Measurements from ENCODE around the gene TTC28.
A peak's percentile ranks its signal among the peaks of the same experiment; 100 is the strongest.
"Not testable (repeated sequence)": the region's sequence is repeated elsewhere in the genome, so short reads cannot be mapped to it uniquely, and the experiment has no call there.

The TTC28 gene

DNA sequence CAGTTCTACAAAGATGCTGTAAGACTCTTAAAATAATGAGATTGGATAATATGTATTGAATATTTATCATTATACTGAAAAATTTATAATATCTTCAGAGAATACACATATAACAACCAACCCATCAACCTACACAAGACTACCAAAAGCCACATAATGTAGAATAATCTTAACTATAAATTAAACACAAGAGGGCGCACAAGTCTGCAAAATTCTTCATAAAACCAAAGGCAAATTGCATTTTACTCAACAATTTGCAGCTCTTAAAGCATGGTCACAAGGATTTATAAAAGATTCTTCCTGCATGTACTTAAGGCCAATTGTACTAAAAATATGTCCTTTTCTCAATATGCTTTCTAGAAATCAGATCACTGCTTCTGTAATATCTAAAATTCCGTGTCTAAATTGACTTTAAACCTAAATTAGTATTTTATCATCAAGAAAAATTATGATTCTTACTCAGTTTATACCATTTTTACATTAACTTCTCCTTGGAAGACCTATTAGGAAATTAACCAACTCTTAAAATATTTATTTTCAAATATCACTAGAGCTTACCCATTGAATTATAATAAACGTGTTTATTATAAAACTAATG lies 79.0 kb downstream of the TTC28 start:
- peak; percentile 87 for DNase-seq

DNA sequence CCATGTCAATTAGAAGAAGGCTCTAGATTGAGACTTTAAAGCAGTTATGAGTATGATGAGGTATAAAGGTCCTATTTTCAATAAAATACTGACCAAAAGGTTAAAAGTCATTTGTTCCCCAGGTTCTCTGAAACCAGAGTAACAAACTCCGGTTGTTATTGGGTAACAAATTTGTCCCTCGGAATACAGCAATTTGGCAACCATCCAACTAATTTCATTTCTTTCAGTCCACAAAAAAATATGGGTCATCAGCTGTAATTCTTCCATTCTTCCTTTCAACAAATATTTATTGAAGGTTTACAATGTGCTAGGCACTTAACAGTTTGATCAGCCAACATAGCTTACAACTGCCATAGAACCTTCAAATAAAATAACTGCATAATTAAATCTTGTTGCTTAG lies 79.9 kb downstream of the TTC28 start:
- DNase-seq = no peak

DNA sequence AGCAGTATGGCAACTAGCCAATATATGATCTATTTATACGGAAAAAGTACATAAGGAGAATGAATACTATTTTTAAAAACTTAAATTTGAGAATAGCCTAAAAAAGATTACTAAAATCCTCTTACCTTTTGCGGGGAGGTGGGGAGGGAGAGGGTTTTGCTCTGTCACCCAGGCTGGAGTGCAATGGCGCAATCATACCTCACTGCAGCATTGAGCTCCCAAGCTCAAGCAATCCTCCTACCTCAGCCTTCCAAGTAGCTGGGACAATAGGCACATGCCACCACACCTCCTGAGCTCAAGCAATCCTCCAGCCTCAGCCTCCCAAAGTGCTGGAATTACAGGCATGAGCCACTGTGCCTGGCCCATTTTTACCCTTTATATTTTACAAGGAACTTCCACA lies 82.0 kb downstream of the TTC28 start:
- no peak for DNase-seq

DNA sequence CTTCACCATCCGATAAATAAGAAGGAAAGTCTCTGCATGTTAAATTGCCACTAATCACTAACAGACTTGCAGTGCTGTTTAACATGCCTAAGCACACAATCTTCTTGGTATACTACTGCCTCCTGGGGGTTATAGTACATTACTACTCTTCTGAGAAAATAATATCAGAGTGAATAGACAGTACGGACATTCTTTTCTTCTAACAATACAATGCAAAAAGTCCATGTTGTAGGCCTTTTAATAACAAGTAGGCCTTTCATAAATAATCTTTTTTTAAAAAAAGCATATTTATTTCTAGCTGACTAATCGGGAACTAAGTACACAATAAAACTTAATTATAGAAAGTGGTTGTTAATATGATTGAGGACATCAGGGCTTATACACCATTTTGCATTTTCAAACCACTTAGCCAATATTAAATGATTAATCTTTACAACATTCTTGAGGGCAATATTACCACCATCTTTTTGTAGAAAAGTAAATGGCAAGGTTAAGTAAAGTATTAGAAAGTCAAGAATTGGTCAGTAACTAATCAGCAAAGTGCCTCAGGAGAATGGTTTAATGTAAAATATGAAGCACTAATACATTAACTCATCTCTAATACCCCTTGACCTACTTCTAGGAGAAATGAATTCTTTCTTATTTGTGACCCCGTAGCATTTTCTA lies 84.7 kb downstream of the TTC28 start:
- peak; percentile 90 for DNase-seq

DNA sequence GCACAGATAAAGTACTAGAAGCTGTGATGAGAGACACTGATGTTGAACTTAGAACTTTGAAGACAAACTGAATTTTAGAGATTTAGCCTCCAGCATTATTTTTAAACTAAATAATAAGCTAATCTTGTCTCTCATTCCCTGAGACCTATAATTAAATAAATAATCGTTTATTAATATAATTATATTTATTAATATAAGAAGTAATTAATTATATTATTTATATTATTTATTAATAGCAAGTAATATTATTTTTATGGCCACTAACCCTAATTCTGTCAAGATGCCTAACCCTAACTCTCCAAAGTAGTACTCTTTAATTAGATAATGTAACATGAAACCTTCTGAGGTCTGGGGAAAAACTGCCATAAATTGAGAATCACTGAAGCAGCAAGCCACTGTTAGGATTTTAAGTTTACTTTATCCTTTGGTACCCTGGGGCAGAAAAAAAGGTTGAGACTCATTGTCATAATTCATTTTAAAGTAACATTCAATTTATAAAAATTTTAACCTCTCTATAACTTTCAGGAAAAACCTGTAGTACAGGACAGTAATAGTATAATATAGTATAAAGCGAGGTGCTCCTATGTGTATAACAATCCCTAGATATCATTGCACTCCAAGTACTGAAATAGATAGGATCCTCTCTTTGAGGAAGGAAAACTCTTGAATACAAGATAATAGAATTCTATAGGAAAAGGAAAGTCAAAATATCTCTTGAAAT lies 85.4 kb downstream of the TTC28 start:
- DNase-seq = no peak

DNA sequence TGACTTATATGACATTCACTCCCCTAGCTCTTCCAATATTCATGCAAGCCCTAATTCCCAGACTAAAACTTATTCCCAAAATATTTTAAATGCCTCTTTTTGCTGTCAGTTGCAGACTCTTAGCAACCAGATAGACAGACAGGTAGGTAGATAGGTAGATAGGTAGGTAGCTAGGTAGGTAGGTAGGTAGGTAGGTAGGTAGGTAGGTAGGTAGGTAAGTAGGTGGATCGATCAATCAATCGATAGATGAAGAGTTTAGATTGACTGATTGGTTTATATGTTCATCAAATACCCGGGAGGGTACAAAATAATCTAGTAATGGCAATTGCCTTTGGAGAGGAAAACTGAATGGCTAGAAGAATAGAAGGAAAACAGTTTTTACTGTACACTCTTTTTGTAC lies 86.3 kb downstream of the TTC28 start:
- DNase-seq = no peak

DNA sequence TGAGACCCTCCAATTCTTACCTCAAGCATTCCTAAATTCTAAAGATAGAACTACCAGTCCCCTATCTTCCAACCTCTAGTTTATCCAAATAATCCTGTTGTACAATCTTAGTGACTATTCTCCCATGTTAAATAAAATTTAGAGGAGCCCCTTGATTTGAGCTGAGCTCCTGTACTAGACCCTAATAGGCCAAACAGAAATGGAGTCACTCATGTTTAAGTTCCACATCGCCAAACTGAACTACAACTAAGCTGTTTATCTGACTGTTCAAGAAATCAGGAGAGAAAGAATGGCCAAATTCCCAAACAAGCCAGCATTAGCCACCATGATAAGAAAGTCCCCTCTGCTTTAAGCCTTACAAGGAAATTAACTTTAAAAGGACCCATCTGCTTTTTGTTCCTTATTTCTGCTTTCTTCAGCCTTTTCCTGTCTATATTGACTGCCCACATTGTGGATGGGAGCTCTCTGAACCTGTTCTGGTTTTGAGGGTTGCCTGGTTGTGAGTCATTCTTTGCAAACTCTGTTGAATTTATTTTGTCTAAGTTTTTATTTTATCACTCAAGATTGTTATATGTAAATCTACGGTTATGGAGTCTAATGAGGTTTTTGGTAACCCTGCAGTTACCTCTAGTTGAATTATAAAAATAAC lies 90.4 kb downstream of the TTC28 start:
- DNase-seq = peak; percentile 49

DNA sequence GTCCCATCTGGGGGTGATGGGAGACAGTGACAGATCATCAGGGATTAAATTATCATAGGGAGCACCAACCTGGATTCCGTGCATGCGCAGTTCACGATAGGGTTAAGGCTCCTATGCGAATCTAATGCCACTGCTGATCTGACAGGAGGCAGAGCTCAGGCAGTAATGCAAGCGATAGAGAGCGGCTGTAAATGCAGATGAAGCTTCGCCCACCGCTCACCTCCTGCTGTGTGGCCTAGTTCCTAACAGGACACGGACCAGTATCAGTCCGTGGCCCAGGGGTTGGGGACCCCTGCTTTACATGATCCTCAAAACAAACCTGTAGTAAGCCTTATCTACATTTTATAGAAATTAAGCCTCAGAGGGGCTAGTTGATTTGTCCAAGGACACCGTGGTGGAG lies 94.3 kb downstream of the TTC28 start:
- DNase-seq = no peak

DNA sequence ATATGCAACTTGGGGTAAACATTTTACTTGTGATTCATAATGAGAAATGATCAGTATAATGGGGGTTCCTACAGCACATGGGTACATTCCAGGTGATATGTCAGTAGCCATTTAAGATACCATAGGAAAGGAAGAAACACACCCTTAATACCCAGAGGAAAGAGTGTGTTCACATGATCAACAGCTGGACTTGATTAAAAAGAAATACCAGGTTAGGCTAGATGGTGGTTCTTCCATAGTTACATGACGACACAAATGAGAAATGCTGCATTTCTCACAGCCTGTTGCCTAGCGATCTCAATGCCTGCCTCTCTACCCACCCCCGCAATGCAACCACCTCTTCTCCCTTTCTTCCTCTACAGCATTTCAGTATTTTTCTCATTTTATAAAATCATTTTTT lies 96.8 kb downstream of the TTC28 start:
- no peak for DNase-seq

DNA sequence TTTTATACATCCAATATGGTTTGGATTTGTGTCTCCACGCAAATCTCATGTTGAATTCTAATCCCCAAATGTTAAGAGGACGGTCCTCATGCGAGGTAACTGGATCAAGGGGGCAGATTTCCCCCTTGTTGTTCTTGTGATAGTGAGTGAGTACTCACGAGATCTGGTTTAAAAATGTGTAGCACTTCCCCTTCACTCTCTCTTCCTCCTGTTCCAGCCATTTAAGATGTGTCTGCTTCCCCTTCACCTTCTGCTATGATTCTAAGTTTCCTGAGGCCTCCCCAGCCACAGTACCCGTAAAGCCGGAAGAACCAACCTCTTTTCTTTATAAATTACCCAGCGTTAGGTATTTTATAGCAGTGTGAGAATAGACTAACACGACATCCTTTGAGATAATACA lies 98.6 kb downstream of the TTC28 start:
- no peak for DNase-seq

DNA sequence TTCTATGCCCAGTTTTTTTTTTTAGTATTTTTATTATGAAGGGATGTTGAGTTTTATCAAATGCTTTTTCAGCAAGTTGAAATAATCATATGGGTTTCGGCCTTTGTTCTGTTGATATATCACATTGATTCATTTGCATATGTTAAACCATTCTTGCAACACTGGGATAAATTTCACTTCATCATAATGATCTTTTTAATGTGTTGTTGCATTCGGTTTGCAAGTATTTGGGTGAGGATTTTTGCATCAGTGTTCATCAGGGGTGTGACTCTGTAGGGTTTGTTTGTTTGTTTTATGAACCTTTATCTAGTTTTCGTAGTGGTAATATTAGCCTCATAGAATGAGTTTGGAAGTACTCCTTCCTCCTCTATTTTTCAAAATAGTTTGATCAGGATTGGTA lies 103.5 kb downstream of the TTC28 start:
- DNase-seq = no peak

DNA sequence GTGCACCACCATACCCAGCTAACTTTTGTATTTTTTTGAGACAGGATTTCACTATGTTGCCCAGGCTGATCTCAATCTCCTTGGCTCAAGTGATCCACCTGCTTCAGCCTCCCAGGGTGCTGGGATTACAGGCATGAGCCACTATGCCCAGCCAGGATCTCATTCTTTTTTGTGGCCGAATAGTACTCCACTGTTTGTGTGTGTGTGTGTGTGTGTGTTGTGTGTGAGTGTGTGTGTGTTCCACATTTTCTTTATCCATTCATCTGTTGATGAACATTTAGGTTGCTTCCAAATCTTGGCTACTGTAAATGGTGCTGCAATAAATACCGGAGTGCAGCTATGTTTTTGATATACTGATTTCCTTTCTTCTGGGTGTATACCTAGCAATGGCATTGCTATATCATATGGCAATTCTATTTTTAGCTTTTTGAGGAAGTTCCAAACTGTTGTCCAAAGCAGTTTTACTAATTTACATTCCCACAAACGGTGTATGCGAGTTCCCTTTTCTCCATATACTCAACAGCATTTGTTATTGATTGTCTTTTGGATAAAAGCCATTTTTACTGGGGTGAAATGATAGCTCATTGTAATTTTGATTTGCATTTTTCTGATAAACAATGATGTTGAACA lies 105.4 kb downstream of the TTC28 start:
- peak; percentile 45 for DNase-seq

DNA sequence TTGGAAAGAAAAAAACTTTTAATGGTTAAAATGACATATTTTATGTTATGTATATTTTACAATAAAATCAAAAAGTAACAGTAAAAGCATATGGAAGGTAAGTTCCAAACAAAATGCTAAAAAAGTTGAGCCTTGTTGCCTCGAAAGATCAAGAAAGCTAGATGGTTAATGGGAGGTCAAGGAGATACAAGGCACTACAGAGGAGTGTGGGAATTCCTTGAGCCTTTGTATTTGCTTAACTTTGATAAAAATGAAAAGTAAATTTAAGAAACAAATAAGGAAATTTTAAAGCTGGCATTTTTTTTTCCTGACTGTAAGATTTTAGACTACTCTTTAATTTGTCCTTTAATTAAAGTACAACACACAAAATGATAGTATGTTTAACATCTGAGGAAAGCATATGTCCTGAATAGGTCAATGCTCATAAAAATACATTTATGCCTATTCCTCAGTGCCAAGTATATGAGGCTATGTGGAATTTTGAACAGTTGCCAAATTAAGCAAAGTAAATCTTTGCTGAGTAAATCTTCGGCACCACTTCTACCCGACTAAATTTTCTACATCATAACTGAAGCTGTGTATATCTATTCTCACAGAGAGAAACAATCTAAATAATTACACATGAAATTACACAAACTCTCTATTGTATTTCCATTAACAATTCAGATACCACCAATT lies 108.8 kb downstream of the TTC28 start:
- DNase-seq = no peak

DNA sequence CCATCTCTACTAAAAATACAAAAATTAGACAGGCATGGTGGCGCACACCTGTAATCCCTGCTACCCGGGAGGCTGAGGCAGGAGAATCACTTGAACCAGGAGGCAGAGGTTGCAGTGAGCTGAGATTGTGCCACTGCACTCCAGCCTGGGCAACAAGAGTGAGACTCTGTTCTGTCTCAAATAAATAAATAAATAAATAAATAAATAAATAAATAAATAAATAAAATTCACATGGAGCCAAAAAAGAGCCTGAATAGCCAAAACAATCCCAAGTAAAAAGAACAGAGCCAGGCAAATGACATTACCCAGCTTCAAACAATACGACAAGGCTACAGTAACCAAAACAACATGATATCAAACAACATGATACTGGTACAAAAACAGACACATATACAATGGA lies 110.7 kb downstream of the TTC28 start:
- DNase-seq = not testable (repeated sequence)

DNA sequence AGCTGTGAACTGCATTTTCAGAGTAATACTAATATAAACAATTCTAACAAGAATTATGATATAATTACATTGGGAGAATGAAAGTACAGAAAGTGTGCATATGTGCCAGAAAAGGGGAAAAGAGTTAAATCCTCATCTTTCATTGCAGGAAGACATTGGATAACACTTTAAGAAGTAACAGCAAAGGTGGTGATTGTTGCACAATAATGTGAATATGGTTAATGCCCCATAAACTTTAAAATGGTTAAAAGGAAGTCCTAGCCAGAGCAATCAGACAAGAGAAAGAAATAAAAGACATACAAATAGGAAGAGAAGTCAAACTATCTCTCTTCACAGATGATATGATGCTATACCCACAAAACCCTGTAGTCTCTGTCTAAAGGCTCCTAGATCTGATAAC lies 111.5 kb downstream of the TTC28 start:
- no peak for DNase-seq

DNA sequence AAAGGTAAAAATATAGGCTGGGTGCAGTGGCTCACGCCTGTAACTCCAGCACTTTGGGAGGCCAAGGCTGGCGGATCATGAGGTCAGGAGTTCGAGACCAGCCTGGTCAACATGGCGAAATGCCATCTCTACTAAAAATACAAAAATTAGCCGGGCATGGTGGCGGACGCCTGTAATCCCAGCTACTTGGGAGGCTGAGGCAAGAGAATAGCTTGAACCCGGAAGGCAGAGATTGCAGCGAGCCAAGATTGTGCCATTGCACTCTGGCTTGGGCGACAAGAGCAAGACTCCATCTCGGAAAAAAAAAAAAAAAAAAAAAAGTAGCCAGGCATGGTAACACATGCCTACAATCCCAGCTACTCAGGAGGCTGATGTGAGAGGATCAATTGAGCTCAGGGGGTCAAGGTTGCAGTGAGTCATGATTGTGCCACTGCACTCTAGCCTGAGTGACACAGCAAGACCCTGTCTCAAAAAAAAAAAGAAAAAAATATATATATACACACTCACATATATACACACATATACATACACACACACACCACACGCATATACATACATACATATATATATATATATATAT lies 112.6 kb downstream of the TTC28 start:
- DNase-seq = not testable (repeated sequence)

DNA sequence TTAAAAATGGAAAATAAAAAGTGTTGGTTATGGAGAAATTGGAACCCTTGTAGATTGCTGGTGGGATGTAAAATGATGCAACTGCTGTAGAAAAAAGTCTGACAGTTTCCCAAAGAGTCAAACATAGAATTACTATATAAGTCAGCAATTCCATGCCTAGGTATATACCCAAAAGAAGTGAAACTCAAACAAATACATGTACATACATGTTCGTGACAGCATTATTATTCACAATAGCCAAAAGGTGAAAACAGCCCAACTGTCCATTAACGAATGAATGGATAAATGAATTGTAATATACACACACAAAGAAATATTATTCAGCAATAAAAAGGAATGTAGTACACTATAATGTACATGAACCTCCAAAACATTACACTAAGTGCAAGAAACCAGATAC lies 116.0 kb downstream of the TTC28 start:
- DNase-seq = no peak

DNA sequence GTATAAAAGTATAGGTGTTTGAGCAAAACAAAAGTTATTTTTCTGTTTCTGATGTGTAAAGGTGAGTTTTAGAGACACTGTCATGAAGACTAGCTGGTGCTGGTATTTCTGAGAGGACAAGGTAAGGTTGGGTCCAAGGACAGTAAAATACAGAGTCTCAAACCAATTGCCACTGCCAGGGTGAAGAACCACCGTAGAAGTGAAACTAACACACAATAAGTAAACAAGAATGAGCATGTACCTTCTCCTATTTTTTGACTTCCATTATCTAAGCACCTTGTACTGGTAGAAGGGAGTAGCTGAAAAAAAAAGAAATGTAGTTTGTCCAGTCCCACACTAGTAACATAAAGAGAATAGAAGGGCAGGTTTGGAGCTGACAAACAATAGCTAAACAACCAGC lies 117.3 kb downstream of the TTC28 start:
- DNase-seq = no peak

DNA sequence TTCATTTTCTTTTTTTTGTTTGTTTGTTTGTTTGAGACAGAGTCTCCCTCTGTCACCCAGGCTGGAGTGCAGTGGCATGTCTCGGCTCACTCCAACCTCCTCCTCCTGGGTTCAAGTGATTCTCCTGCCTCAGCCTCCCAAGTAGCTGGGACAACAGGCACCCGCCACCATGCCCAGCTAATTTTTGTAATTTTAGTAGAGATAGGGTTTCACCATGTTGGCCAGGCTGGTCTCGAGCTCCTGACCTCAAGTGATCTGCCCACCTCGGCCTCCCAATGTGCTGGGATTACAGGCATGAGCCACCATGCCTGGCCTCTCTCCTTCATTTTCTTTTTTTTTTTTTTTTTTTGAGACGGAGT lies 118.9 kb downstream of the TTC28 start:
- not testable (repeated sequence) for DNase-seq

DNA sequence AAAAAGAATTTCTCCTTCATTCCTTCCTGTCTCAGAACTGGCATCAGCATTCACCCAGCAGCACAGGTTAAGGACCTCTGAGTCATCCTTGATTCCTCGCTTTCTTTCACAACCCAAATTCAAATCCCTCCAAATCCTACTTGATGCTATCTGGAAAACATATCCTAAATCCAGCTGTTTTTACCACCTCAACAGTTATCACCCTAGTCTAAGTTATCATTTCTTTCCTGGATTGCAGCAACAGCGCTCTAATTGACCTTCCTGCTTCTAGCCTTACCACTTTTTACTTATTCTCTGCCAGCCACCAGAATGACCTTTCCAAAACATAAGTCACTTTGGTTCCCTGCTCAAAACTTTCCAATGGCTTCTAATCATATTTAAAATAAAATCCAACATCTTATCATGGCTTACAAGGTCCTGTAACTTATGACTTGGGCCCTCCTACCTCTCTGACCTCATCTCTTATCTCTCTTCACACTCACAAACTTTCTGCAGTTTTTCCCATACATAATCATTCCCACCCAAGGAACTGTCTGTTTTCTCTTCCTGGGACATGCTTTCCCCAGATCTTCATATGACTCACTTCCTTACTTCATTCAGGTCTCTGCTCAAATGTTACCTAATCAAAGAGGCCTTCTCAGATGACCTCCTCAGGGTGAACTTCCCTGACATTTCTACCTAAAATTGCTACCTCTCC lies 119.4 kb downstream of the TTC28 start:
- peak; percentile 65 for DNase-seq

DNA sequence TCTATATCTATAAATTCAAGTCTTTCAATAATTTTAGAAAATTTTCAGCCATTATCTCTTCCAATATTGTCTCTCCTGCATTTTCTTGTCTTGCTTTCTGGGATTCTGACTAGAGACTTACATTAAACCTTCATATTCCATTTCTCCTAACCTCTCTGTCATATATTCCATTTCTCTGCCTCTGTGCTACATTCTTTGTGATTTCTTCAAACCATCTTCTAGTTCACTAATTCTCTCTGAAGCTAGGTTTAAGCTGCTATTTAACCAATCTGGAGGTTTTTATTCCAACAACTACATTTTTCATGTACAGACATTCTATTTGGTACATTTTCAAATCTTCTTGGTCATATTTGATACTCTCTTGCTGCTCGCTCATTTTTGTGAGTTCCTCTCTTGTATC lies 122.5 kb downstream of the TTC28 start:
- DNase-seq = no peak
